Right atrium auricular region (tissue), 2 donors: ENCODE measurements around the gene PIK3C2G. TPM values are rescaled to one million over a fixed set of nuclear protein-coding genes. Genes with fewer than 3 reads are reported as not detected.

Experiments used
- DNase-seq: peaks from one replicate; pipeline ENCODE4 v3.0.0-alpha.2; 2019; ENCODE audit warnings: low spot score
- H3K27ac ChIP-seq, 2 donors: fragments of 200-600 bp; sonication (generic); 1 replicate in 1 of 2; 2 replicates in 1 of 2; pipeline ENCODE4 v1.5.1; 2016 to 2019
- H3K27me3 ChIP-seq, 2 donors: fragments of 200-600 bp; sonication (generic); one replicate each; pipeline versions ENCODE4 v1.5.1 to v1.6.0; 2017 to 2019
- H3K36me3 ChIP-seq: fragments of 200-600 bp; sonication (generic); one replicate; pipeline ENCODE4 v1.5.1; 2016
- H3K4me1 ChIP-seq, 2 donors: fragments of 200-600 bp; sonication (generic); one replicate each; pipeline versions ENCODE4 v1.5.1 to v1.6.0; 2017 to 2019
- H3K4me3 ChIP-seq, 2 donors: fragments of 200-600 bp; sonication (generic); 1 replicate in 1 of 2; 2 replicates in 1 of 2; pipeline ENCODE4 v1.5.1; 2017 to 2019; ENCODE audit warnings: mild to moderate bottlenecking in 1 of 2, moderate library complexity in 1 of 2
- H3K9me3 ChIP-seq, 2 donors: fragments of 200-600 bp; sonication (generic); one replicate each; pipeline ENCODE4 v1.5.1; 2019
- total RNA-seq, 2 donors: library from RNA; depleted of rRNA; stranded (reverse); fragments of >200 nt; gene quantifications; one replicate each; pipeline ENCODE4 v1.1.0, GENCODE V29; 2016
- TF ChIP-seq, protein P1 (sequence below), 2 donors: fragments of 200-600 bp; sonication (generic); IDR thresholded peaks; one replicate each; pipeline ENCODE4 v1.5.1; 2019; ENCODE audit warnings: antibody characterized with exemption in 2 of 2

The PIK3C2G gene
- total RNA-seq, 2 donors from 2014 or later, result not detected

DNA sequence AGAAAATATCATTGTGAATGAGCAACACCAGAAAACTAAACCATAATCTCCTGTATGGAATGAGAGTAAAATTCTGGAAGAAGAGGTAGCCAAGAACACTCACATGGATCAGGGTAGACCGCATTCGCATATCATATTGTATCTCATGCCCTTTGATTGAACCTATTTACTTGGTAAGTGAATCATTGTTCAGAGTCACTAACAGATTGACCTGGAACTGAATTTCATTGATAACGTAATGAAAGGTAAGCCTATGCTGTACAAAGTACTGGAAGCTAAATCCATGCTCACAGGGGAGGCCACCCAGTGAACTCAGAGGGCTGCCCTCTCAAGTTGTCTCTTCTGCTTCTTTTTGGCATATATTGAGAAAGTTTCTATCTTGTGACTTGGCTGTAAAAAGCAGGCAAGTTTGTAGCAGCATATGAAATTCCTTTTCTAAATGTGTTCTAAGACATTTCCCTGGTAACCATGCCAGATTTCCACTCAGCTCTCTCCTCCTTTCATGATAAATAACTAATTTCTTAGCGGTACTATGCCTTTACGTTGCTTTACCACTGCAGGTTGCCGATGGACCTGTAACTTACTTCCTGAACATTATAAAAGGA is 385.1 kb downstream of the PIK3C2G start:
- TF ChIP-seq, protein P1, sequence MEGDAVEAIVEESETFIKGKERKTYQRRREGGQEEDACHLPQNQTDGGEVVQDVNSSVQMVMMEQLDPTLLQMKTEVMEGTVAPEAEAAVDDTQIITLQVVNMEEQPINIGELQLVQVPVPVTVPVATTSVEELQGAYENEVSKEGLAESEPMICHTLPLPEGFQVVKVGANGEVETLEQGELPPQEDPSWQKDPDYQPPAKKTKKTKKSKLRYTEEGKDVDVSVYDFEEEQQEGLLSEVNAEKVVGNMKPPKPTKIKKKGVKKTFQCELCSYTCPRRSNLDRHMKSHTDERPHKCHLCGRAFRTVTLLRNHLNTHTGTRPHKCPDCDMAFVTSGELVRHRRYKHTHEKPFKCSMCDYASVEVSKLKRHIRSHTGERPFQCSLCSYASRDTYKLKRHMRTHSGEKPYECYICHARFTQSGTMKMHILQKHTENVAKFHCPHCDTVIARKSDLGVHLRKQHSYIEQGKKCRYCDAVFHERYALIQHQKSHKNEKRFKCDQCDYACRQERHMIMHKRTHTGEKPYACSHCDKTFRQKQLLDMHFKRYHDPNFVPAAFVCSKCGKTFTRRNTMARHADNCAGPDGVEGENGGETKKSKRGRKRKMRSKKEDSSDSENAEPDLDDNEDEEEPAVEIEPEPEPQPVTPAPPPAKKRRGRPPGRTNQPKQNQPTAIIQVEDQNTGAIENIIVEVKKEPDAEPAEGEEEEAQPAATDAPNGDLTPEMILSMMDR (IDR thresholded peaks at IDR 0.05), result no peak
- Histone ChIP-seq H3K36me3 (no peaks in the 10 kb centered on the region), H3K4me1 (peaks cover 0 to 4% of the 10 kb centered on the region in 2 donors), H3K9me3 (no peaks in the 10 kb centered on the region), H3K27me3 (no peaks in the 10 kb centered on the region), H3K27ac (no peak overlapping the region), H3K4me3 (no peak overlapping the region)
- DNase-seq, result no peak

DNA sequence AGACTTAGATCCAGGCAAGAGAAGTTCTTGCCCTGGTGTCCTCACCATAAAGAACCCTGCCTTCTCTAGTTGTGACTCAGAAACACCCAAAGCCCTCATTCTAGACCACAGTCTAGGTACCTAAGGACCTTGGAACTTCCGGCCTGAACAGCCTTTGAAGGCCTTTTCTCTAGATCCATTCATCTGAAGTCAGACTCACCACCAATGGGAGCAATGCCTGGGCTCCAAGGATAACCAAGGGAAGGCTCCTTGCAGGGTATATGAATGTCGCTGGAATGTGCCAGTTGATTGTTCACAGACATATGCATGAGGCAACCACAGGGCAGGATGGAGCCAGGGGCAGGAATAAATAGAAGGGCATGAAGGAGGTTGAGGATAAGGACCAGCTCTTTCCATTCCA is 390.2 kb downstream of the PIK3C2G start:
- H3K9me3 ChIP-seq, result no peaks in the 10 kb centered on the region

GRCh38 chr12:18652596-18652995 is 391.3 kb downstream of the PIK3C2G start:
- Histone ChIP-seq H3K4me1 (no peaks in the 10 kb centered on the region), H3K27me3 (no peaks in the 10 kb centered on the region), H3K27ac (no peak overlapping the region), H3K4me3 (no peak overlapping the region), H3K36me3 (no peaks in the 10 kb centered on the region), H3K9me3 (peaks cover 0 to 7% of the 10 kb centered on the region in 2 donors)
- no peak for DNase-seq
- TF ChIP-seq, protein P1 (IDR thresholded peaks at IDR 0.05), result no peak

More for the DNA sequence above, 390.2 kb downstream of the PIK3C2G start:
- Histone ChIP-seq H3K27ac (no peak overlapping the region), H3K27me3 (no peaks in the 10 kb centered on the region), H3K4me1 (no peaks in the 10 kb centered on the region), H3K4me3 (no peak overlapping the region), H3K36me3 (no peaks in the 10 kb centered on the region)
- TF ChIP-seq, protein P1 (IDR thresholded peaks at IDR 0.05), result no peak
- DNase-seq, result no peak

GRCh38 chr12:18653465-18653864 is 392.1 kb downstream of the PIK3C2G start:
- no peaks in the 10 kb centered on the region for H3K36me3 ChIP-seq
- TF ChIP-seq, protein P1 (IDR thresholded peaks at IDR 0.05), result no peak
- H3K9me3 ChIP-seq, result peaks cover 0 to 9% of the 10 kb centered on the region in 2 donors
- H3K4me3 ChIP-seq, result no peak overlapping the region
- no peak overlapping the region for H3K27ac ChIP-seq
- DNase-seq, result no peak
- H3K27me3 ChIP-seq, result no peaks in the 10 kb centered on the region
- no peaks in the 10 kb centered on the region for H3K4me1 ChIP-seq

DNA sequence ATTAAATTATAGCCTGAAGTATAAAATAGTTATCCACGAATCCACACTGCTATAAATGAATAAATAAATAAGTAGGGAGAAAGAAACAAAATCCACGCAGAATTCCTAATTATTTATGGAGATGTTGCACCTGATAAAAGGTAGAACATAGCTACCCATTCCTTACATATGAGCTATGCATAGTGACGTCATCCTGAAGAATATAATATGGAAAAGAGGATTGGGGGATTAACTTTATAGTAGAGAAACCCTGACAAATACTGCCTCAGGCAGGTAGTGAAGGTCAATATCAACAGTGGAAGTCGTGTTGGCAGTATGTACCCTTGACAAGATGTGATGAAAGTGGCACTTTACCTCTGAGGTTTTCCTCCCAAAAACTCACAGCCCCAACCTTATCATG is 394.0 kb downstream of the PIK3C2G start:
- H3K27me3 ChIP-seq, result no peaks in the 10 kb centered on the region
- no peak overlapping the region for H3K4me3 ChIP-seq
- TF ChIP-seq, protein P1 (IDR thresholded peaks at IDR 0.05), result no peak
- no peak overlapping the region for H3K27ac ChIP-seq
- DNase-seq, result no peak
- peaks cover 0 to 13% of the 10 kb centered on the region in 2 donors for H3K9me3 ChIP-seq
- no peaks in the 10 kb centered on the region for H3K4me1 ChIP-seq
- H3K36me3 ChIP-seq, result no peaks in the 10 kb centered on the region

DNA sequence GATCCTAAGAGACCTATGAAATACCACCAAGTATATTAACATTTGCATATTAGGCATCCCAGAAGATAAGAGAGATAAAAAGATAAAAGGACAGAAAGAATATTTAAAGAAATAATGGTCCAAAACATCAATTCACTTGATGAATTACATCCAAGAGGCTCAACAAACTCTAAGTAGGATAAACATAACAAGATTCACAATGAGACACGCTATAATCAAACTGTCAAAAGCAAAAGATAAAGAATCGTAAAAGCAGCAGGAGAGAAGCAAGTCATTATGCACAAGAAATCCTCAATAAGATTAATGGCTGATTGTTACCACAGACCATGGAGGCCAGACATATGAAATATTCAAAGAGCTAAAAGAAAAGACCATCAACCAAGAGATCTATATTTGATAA is 396.9 kb downstream of the PIK3C2G start:
- TF ChIP-seq, protein P1 (IDR thresholded peaks at IDR 0.05), result no peak
- H3K27me3 ChIP-seq, result no peaks in the 10 kb centered on the region
- H3K4me1 ChIP-seq, result no peaks in the 10 kb centered on the region
- H3K4me3 ChIP-seq, result no peak overlapping the region
- H3K36me3 ChIP-seq, result no peaks in the 10 kb centered on the region
- no peak for DNase-seq
- peaks cover 0 to 31% of the 10 kb centered on the region in 2 donors for H3K9me3 ChIP-seq
- H3K27ac ChIP-seq, result no peak overlapping the region
